Choroid plexus epithelial cell (primary cell): ENCODE data around the gene AHSP.
"Not testable (repeated sequence)": the region's sequence is repeated elsewhere in the genome, so short reads cannot be mapped to it uniquely, and the experiment has no call there.

ENCODE experiments used
- DNase-seq: peaks from one replicate; pipeline ENCODE4 v3.0.0-alpha.2; 2010; ENCODE audit warnings: low read depth
- H3K4me3 ChIP-seq: 2 replicates; pipeline ENCODE4 v1.5.1; 2011; ENCODE audit warnings: low read depth, mild to moderate bottlenecking, control low read depth, low read length, moderate library complexity
- CTCF ChIP-seq: conservative IDR thresholded peaks from 2 replicates; pipeline ENCODE4 v1.5.1; 2011; ENCODE audit warnings: low read depth, mild to moderate bottlenecking, control low read depth, inconsistent platforms, low read length, moderate library complexity

The AHSP gene

GRCh38 chr16:31521368-31521767 is 6.3 kb upstream of the AHSP start:
- no peak overlapping the region for H3K4me3 ChIP-seq
- TF ChIP-seq CTCF, result no peak
- DNase-seq, result no peak

- no peak overlapping the region for H3K4me3 ChIP-seq
- no peak for DNase-seq
- TF ChIP-seq CTCF, result no peak
These were observed 5.6 kb upstream of the AHSP start for GRCh38 chr16:31522071-31522470.

- DNase-seq, H3K4me3 ChIP-seq: not testable (repeated sequence)
These were observed 3.9 kb upstream of the AHSP start for GRCh38 chr16:31523768-31524167.

- no peak overlapping the region for H3K4me3 ChIP-seq
- DNase-seq, result no peak
- TF ChIP-seq CTCF, result no peak
These were observed 2.6 kb upstream of the AHSP start for GRCh38 chr16:31525113-31525512.

GRCh38 chr16:31528523-31529107 is 915 bp downstream of the AHSP start:
- TF ChIP-seq CTCF, result no peak
- no peak overlapping the region for H3K4me3 ChIP-seq
- no peak for DNase-seq

GRCh38 chr16:31529108-31529936 is 1.6 kb downstream of the AHSP start:
- no peak for TF ChIP-seq CTCF
- H3K4me3 ChIP-seq, result peak overlapping the region; percentile 3

GRCh38 chr16:31529937-31530312 is 2.2 kb downstream of the AHSP start:
- DNase-seq, result no peak
- no peak for TF ChIP-seq CTCF
- H3K4me3 ChIP-seq, result no peak overlapping the region

More at GRCh38 chr16:31529108-31529936, 1.6 kb downstream of the AHSP start:
- peak; percentile 28 for DNase-seq
